Stimulated activated CD4-positive, alpha-beta T cell treated with anti-CD3 and anti-CD28 coated beads, Interleukin-4, amount 100 ng/mL, for 1 hour (primary cell): ENCODE data around the gene STYXL2.

ENCODE experiments used
- DNase-seq: peaks from one replicate; pipeline ENCODE4 v3.0.0-alpha.2; 2020

Gene STYXL2

GRCh38 chr1:167081594-167082156 is 12.2 kb upstream of the STYXL2 start:
- DNase-seq: no peak

GRCh38 chr1:167082511-167083027 is 11.3 kb upstream of the STYXL2 start:
- no peak for DNase-seq

- no peak for DNase-seq
Measured at GRCh38 chr1:167083066-167083665, 10.7 kb upstream of the STYXL2 start.

- DNase-seq: no peak
Measured at GRCh38 chr1:167083871-167084270, 10.0 kb upstream of the STYXL2 start.

- no peak for DNase-seq
Measured at GRCh38 chr1:167084757-167085156, 9.1 kb upstream of the STYXL2 start.

- no peak for DNase-seq
Measured at GRCh38 chr1:167086033-167086432, 7.8 kb upstream of the STYXL2 start.

GRCh38 chr1:167086768-167087167 is 7.1 kb upstream of the STYXL2 start:
- no peak for DNase-seq

- DNase-seq: no peak
Measured at GRCh38 chr1:167088746-167089417, 5.0 kb upstream of the STYXL2 start.

- no peak for DNase-seq
Measured at GRCh38 chr1:167089939-167090313, 3.9 kb upstream of the STYXL2 start.

- no peak for DNase-seq
Measured at GRCh38 chr1:167090314-167090942, 3.4 kb upstream of the STYXL2 start, which contains the start of gene GPA33. Gene GPA33, minus strand, starts transcription at chr1:167090377. Its CDS starts 90 bp downstream, at chr1:167090287.

- no peak for DNase-seq
Measured at GRCh38 chr1:167092653-167093052, 1.2 kb upstream of the STYXL2 start.

GRCh38 chr1:167094690-167095089 is 815 bp downstream of the STYXL2 start:
- no peak for DNase-seq

GRCh38 chr1:167095368-167095767 is 1.5 kb downstream of the STYXL2 start:
- no peak for DNase-seq

GRCh38 chr1:167099851-167100250 is 6.0 kb downstream of the STYXL2 start:
- DNase-seq: no peak

GRCh38 chr1:167100730-167101129 is 6.9 kb downstream of the STYXL2 start:
- DNase-seq: no peak

- no peak for DNase-seq
Measured at GRCh38 chr1:167101754-167102153, 7.9 kb downstream of the STYXL2 start.

- DNase-seq: no peak
Measured at GRCh38 chr1:167102906-167103573, 9.2 kb downstream of the STYXL2 start.

- no peak for DNase-seq
Measured at GRCh38 chr1:167104256-167104633, 10.4 kb downstream of the STYXL2 start.

- no peak for DNase-seq
Measured at GRCh38 chr1:167105271-167106118, 11.6 kb downstream of the STYXL2 start.

- no peak for DNase-seq
Measured at GRCh38 chr1:167106119-167106461, 12.2 kb downstream of the STYXL2 start.

- DNase-seq: no peak
Measured at GRCh38 chr1:167107456-167107855, 13.6 kb downstream of the STYXL2 start.

- DNase-seq: no peak
Measured at GRCh38 chr1:167109125-167109524, 15.2 kb downstream of the STYXL2 start.
